NCI-H128 (cell line): ENCODE data around the gene RAD51.
A peak's percentile ranks its signal among the peaks of the same experiment; 100 is the strongest.

Experiments used
- DNase-seq: peaks from one replicate; lab custom pipeline; 2025; ENCODE audit not compliant: unreplicated experiment; lab: John Stamatoyannopoulos, UW

RAD51 gene

DNA sequence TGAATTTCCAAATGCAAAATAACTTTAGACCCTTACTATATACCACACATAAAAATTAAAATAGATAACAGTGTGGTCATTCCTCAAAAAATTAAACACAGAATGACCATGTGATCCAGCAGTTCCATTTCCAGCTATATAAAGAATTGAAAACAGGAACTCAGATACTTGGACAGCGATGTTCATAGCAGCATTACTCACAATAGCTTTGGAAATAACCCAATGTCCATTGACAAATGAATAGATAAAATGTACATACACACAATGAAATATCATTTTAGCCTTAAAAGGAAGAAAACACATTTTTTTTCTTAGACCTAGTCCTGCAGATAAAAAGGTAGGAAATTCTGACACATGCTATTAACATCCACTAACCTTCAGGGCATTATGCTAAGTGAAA lies 26.7 kb downstream of the RAD51 start:
- DNase-seq: no peak

DNA sequence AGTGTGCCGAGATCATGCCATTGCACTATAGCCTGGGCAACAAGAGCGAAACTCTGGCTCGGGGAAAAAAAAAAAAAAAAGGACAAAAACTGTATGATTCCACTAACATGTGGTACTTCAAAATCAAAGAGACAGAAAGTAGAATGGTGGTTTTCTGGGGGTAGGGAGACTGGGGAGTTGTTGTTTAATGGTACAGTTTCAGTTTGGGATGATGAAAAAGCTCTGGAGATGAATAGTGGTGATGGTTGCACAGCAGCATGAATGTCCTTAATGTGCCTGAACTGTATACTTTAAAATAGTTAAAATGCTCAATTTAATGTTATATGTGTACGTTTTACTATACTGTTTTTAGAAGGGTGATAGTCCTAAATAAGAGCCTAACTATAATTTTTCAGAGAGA lies 27.4 kb downstream of the RAD51 start:
- no peak for DNase-seq

DNA sequence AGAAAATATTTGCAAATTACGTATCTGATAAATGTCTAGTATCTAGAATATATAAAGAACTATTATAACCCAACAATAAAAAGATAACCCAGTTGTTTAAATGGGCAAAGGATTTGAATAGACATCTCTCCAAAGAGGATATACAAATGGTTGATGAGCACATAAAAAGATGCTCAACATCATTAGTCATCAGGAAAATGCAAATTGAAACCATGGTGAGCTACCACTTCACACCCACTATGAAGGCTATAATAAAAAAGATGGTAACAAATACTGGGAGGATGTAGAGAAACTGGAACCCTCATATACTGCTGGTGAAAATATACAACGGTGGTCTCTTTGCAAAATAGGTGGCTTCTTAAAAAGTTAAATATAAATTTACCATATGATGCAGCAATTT lies 28.0 kb downstream of the RAD51 start:
- no peak for DNase-seq

DNA sequence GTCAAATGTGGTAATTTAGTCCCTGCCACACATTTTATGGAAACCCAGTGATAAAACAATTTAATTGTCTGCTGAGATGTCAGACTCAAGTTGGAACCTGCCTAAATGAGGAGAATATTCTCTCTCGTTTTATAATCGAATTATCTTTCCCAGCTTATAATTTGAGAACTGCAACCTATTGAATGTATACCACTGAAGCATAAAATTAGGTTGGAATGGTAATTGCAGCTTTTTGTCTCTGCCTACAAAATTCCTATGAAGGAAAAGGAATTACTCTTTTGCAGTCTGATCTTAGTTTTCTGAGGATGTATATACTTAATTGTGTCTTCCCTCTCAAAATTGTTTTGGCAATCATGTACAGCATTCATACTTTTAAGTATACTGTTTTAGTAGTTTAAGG lies 28.9 kb downstream of the RAD51 start:
- no peak for DNase-seq

DNA sequence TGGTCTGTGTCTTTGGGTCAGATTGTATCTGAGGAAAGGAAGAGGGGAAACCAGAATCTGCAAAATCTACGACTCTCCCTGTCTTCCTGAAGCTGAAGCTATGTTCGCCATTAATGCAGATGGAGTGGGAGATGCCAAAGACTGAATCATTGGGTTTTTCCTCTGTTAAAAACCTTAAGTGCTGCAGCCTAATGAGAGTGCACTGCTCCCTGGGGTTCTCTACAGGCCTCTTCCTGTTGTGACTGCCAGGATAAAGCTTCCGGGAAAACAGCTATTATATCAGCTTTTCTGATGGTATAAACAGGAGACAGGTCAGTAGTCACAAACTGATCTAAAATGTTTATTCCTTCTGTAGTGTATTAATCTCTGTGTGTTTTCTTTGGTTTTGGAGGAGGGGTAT lies 36.1 kb downstream of the RAD51 start:
- DNase-seq: no peak

DNA sequence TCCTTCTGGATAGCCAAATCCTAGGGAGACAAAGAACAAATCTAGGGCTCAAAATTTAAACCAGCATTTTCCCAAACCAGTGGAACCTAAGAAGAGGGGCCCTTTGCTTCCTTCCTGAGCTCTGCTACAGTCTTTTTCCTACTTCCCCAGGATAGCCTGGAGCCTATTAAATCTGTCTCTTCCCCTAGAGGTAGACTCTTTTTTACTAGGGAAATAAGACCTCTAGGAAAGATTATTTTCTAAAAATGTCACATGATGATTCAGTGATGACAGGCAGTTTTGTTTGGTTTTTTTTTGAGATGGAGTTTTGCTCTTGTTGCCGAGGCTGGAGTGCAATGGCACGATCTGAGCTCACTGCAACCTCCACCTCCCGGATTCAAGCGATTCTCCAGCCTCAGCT lies 41.6 kb downstream of the RAD51 start:
- DNase-seq: no peak

DNA sequence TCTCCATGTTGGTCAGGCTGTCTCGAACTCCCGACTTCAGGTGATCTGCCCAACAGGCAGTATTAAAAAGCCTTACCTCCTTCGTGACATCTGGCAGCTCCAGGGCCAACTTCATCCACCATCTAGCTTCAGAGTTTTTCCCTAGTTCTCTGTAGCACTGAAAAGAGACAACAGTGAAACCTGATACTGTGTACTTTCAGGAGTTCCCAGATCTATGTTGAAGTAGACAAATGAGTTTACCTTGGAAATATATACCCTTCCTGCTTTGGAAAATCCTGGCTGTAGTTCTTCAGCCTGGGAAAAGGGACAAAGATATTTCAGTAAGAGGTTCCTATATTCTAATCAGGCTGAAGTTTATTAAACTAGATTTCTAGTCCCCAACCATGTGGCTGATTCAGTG lies 42.1 kb downstream of the RAD51 start:
- no peak for DNase-seq

DNA sequence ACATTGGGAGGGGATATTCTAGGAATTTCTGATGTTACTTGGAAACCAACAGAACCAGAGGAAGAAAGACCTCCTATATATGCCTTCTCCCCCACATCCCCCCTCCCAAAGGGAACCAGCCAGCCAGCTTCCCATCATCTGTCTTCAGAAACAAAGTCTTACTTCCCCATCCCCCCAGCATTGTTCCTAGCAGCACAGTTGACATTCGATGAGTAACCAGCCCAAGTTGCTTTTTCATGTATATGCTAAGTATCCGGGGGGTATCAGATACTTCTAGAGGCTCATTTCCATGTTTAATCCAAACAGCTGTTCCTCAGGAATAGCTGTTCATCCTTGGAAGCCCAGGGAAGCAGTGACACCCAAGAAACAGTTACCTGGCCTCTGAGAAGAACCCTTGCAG lies 44.1 kb downstream of the RAD51 start:
- no peak for DNase-seq

DNA sequence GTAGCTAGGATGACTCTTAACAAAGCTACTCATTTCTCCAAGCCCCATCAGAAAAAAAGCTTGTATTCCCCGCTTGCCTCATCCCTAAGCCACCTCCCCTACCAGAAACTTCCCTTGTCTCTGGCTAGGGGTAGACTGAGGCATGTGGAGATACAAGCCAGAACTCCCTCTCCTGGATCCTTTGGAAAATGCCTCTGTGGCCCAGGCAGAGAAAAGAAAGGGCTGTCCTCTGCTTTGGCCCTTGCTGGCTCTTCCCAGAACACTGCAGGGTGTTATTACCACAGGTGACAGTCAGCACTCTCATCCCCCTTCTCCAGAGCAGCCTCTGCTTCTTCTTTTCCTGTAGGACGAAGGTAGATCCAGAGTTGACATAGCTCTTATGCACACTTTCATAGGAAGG lies 44.9 kb downstream of the RAD51 start:
- DNase-seq: no peak

DNA sequence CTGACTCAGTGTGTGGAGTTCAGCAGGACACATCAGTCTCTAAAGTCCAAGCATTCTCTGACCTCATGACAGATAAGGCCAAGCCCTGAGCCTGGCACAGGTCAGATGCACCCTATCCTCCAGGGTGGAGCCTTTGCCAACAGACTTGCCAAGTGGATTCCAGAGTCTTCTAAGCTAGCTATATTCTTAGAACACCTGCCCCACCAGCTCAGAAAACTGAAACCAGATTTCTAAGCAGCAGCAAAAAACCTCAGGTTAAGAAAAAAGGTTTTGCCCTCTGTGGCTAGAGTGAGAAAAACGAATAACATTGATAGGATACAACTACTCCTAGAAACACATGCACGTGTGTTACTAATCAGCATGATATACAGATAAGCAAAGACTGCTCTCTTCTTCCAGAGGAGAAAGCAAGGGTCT lies 48.5 kb downstream of the RAD51 start:
- DNase-seq: no peak

DNA sequence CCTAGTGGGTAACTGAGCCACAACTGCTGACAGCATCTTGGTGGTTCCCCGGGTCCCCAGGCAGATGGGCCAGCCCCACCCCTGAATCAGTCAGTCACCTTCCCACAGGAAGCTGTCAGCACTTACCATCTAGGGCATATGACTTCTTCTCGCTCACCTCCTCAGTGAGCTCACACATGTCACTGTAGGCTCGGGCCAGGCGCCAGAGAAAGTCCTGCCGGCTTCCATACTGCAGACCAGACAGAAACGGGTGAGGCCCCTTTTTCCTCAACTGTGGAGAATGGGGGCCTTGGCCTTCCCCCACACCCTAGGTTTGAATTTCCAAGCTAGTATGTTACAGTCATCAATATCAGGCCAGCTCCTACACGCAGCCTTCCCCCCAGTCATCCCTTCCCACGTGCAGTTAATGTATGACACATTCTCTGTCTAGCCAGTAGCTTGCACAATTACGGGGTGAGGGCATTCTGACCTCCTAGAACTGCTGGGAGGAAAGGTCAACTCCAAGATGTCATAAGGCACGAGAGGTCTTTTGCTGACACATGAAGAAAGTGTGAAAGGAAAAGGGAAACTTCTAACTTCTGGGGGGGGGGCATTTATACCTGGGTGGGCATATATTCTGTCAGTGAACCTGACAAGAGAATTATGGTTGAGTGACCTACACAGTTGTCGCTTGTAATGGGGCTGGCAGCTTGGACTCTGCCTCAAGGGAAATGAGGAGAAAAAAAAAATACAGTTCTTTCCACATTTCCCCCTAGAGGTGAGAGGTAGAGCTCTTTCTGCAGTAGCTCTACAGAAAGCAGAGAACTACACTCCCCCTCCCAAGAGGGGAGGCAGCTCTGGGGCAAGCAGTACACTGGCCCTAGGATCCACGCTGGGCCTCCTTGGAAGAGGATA lies 49.2 kb downstream of the RAD51 start:
- DNase-seq: no peak

DNA sequence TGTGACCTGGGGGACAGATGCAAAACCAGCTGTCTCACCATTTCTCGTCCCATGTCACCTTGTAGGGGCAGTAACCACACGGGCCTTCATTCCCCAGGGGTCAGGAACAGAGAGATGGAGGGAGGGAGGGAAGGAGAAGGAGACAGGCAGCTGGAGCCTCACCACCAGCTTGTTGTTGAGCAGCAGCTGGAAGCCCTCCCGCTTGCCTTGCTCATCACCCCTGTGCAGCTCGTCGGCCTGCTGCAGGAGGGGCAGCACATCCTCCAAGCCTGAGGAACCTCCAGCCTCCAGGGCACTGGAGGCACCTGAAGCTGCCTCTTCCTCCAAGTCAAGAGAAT lies 49.8 kb downstream of the RAD51 start:
- no peak for DNase-seq

DNA sequence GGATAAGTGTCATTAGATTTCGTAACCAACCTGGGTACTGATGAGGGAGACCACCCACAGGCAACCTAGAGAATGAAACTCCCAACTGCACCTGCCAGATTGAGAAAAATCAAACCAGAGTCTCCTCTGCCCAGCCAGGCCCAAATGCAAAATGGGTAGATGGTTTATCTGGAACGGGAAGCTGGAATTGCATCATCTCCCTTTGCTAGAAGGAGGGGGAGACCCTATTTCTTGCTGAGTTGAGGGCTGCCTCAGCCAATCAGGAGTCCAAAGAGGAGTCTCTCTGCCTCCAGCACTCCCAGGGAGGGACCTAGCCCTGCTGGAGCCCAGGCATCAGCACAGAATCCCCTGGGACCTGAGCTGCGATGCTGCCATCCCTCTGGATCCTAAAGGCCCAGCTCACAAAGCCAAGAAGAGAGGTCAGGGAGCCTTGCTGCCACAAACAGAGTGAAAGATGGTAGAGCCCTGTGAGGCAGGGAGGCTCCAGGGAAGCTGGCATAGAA lies 52.0 kb downstream of the RAD51 start:
- DNase-seq: no peak

DNA sequence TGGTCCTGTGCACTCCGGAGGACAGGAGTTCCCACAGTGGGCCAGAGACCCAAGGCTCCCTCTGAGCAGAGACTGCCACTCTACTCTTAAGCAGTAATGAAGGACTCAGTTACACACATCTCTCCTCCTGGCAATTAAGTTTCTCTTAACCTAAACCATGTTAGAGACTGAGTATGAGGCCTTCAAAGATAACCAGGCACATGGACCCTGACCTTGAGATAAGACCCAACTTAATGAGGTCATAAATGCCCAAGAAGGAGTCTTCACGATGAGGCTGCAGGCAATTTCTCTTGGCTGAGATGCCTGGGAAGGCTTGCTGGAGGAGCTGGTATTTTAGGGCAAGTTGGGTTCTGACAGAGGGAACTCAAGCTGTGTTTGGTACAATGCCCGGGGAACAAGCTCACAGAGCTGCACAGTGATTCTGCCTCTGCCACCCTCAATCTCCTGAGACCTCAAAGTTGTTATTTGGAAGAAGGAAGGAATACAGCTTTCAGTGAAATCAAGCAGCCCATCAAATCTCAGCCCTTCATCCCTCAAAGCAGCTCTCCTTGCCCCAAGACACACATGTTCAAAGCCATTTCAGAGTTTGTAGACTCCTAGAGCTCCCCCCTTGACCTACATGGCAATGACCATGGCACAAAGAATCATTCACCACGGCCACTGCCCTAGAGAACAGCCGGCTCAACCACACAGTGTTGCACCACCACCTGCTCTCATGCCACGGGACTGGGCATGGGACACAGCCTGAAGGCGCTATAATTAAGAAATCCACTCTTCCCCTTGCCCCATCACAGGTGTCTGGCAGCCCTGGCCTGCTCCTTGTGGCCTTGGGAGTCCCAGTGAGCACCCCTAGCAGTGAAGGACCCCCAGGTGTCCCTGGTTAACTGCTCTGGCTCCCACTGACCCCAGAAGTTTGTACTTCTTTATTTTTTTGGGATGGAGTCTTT lies 53.0 kb downstream of the RAD51 start:
- no peak for DNase-seq

DNA sequence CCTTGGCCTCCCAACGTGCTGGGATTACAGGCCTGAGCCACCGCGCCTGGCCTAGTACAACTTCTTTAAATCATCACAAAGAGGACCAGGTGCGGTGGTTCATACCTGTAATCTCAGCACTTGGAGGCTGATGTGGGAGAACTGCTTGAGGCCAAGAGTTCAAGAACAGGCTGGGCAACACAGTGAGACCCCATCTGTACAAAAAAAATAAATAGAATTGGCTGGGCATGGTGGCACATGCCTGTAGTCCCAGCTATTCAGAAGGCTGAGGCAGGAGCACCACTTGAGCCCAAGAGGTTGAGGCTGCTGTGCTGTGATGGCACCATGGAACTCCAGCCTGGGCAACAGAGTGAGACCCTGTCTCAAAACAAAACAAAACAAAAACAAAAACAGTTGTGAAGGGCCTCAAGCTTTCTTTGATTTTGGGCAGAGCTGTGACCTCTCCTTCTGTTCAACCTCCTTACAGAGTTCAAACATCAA lies 54.2 kb downstream of the RAD51 start:
- no peak for DNase-seq

DNA sequence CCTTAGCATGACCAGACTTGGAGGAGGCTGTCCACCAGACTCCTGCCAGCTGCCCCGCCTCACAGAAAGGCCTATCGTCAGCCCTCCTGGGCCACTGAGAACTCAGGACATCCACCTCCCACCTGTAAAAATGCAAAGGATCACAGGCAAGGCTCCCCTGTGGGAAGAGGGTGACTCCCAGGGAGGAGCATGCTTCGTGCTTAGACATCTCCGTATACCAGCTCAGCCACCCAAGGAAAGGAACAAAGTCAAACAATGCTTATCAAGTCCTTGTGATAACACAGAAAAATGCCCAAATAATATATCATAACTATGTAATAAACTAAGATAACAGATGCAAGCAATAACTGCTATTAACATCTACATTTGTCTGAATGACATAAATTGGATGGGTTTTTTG lies 55.9 kb downstream of the RAD51 start:
- no peak for DNase-seq

DNA sequence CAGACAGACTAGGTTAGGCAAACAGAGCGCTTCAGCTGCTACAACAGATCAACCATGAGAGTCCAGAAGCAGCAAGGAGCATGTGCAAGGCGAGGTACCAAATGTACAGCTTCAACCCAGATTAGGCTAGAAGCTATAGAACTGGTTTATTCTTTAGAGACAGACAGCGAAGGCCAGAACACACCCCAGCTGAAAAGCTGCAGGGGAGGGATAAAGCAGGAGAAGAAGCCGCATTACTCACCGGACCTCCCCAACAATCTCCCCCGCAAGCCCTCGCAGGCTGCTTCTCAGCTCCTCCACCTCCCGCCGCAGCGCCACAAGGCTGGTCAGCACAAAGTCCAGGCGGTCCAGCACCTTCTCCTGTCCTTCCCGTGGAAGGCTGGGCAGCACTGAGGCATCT lies 56.8 kb downstream of the RAD51 start:
- DNase-seq: no peak

DNA sequence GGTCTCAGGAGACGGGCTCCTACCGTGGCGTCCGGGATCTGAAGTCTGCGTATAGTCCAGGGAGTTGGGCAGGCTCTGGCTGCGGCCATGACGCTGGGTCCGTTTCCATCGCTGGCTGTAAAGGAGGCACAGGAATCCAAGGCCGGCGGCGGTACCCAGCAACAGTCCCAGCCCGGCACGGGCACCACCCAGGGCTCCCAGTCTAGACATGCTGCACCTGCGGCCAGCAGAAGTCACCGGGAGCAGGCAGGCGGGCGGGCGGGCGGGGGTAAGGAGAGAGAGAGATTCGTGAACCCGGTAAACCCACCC lies 59.6 kb downstream of the RAD51 start:
- DNase-seq: no peak

DNA sequence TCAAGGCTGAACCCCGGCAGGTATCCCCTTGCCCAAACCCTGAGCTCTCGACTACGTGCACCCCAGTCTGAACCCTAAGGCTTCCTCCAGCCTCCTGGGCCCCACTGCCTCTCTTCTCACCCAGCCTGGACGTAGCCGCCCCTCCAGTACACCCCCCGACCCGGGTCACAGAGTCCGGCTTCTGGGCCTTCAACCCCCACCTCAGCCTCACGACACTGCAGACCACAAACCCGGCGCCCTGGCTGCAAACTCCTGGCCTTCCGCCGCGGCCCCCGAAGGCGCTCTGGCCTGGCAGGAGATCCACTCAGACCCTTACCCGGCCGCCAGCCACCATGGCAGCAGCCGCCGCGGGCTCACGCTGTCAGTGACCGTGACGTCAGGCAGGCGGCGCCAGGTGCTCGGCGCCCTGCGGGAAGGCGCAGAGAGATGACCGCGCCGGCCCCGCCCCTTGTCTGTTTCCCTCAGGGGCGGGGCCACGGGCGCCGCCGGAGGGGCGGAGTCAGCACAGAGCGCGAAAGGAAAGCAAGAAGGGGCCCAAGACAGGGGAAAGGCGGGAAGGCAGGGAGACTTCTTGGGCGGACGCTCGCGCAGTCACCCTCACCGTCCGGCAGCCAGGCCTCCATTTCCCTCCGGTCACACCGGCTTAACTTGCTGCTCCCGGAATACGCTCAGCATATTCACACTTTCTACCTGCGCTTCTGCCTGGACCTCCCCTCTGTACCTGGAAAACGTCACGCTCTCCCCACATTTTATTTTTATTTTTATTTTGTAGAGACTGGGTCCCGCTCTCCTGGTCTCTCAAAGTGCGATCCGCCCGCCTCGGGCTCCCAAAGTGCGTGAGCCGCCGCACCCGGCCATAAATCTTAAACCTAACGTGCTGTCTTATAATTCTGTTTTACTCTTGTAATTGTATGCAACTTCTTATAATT lies 60.2 kb downstream of the RAD51 start, which contains the start of gene RMDN3:
RMDN3 (minus strand) TSS at position 372 of the 929 bp plus-strand sequence. CDS start 471 bp downstream, outside the sequence.
- DNase-seq: peak; percentile 74

DNA sequence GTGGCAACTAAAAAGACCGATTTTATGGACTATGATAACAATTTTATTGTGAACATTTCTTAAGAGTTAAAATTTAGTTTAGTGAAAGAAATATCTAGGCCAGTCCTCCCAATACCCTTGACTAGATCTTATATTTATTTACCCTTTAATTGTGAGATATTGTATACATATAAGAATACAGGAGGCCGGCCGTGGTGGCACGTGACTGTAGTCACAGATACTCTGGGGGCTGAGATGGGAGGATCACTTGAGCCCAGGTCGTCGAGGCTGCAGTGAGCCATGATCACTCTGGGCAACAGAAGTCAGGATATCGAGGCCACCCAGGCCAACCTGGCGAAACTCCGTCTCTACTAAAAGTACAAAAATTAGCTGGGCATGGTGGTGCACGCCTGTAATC lies 60.8 kb downstream of the RAD51 start:
- no peak for DNase-seq

DNA sequence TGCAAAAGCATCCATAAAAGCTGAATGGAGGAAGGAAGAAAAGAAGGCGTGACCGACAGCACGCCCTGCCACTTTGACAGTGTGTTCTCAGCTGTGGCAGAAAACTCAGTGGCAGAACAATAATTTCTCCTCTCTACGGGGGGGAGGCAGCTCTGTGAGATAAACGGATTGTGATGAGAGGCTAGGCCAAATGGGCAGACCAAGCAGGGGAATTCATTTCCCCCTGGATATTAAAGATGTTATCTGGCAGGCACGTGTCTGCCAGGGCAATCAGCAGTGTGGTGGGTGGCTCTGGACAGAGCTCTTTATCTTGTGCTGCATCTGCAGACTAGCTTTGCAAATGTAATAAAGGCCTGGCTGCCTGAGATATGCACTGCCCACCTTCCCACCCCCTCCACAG lies 62.0 kb downstream of the RAD51 start:
- no peak for DNase-seq
